SK-N-SH (cell line): Measurements from ENCODE around the gene TMEM209. TPM values are rescaled to one million over a fixed set of nuclear protein-coding genes. Genes with fewer than 3 reads are reported as not detected.

Source experiments
- CTCF ChIA-PET: fragments of 300-600, 350-600 bp; formaldehyde crosslinking; extraction: SDS; loops from one replicate; lab custom pipeline; 2021; lab: Yijun Ruan, JAX
- POLR2A ChIA-PET: fragments of 350-600 bp; sonication (Branson Sonifier 250); formaldehyde crosslinking; extraction: SDS; loops from one replicate; lab custom pipeline; 2020; ENCODE audit warnings: antibody characterized with exemption, inconsistent platforms; lab: Yijun Ruan, JAX
- DNase-seq: peaks from one replicate; pipeline ENCODE4 v3.0.0; 2012
- H2AFZ ChIP-seq: fragments of 200-600 bp; sonication (generic); 2 replicates; pipeline ENCODE4 v1.8.1; 2016; ENCODE audit warnings: antibody characterized with exemption, mild to moderate bottlenecking, low read depth
- H3F3A ChIP-seq: fragments of 200-600 bp; sonication (generic); replicated peaks from 2 replicates; pipeline ENCODE3; 2016; ENCODE audit warnings: antibody characterized with exemption, mild to moderate bottlenecking; ENCODE audit not compliant: insufficient read depth
- H3K27ac ChIP-seq, 2 experiments: fragments of 200-500 bp in 1 of 2; fragments of 200-600 bp in 1 of 2; sonication (Bioruptor generic) in 1 of 2; sonication (generic), shearing (Covaris generic) in 1 of 2; 2 replicates each; pipeline versions ENCODE4 v1.5.1 to v1.6.1; 2014 to 2016; ENCODE audit warnings: low read depth in 2 of 2, inconsistent platforms in 1 of 2, low read length in 1 of 2, mild to moderate bottlenecking in 1 of 2, mixed read lengths in 1 of 2
- H3K27me3 ChIP-seq: fragments of 200-600 bp; sonication (generic), shearing (Covaris generic); 2 replicates; pipeline ENCODE4 v1.6.1; 2016; ENCODE audit warnings: mixed run types; ENCODE audit not compliant: insufficient read depth
- H3K36me3 ChIP-seq, 2 experiments: fragments of 200-500 bp in 1 of 2; fragments of 200-600 bp in 1 of 2; sonication (Bioruptor generic) in 1 of 2; sonication (generic) in 1 of 2; replicated peaks in 1 of 2; 2 replicates each; pipeline versions ENCODE3 to v1.5.1; 2014 to 2016; ENCODE audit warnings: low read length in 1 of 2, mild to moderate bottlenecking in 1 of 2; ENCODE audit not compliant: insufficient read depth in 2 of 2, control insufficient read depth in 1 of 2
- H3K4me1 ChIP-seq, 2 experiments: fragments of 200-500 bp in 1 of 2; fragments of 200-600 bp in 1 of 2; sonication (Bioruptor generic) in 1 of 2; sonication (generic), shearing (Covaris generic) in 1 of 2; 2 replicates each; pipeline versions ENCODE4 v1.5.1 to v1.6.1; 2014 to 2016; ENCODE audit warnings: low read depth in 1 of 2, low read length in 1 of 2, mixed run types in 1 of 2; ENCODE audit not compliant: insufficient read depth in 2 of 2, control insufficient read depth in 1 of 2
- H3K4me2 ChIP-seq: fragments of 200-600 bp; sonication (generic), shearing (Covaris generic); 2 replicates; pipeline ENCODE4 v1.6.1; 2017; ENCODE audit warnings: mixed run types
- H3K4me3 ChIP-seq, 2 experiments: fragments of 200-500 bp in 1 of 2; fragments of 200-600 bp in 1 of 2; sonication (Bioruptor generic) in 1 of 2; sonication (generic), shearing (Covaris generic) in 1 of 2; 2 replicates each; pipeline versions ENCODE4 v1.5.1 to v1.8.1; 2014 to 2016; ENCODE audit warnings: low read depth in 2 of 2, inconsistent platforms in 1 of 2, low read length in 1 of 2, mild to moderate bottlenecking in 1 of 2, mixed read lengths in 1 of 2, moderate library complexity in 1 of 2
- H3K79me2 ChIP-seq: fragments of 200-600 bp; sonication (generic); 2 replicates; pipeline ENCODE4 v1.8.1; 2017; ENCODE audit warnings: mild to moderate bottlenecking; ENCODE audit not compliant: insufficient read depth
- H3K9ac ChIP-seq: fragments of 200-600 bp; sonication (generic); 2 replicates; pipeline ENCODE4 v1.6.1; 2017; ENCODE audit warnings: mixed run types
- H3K9me2 ChIP-seq: fragments of 200-600 bp; sonication (generic); 2 replicates; pipeline ENCODE4 v1.6.1; 2017; ENCODE audit warnings: mixed run types
- H3K9me3 ChIP-seq: fragments of 200-600 bp; sonication (generic); 2 replicates; pipeline ENCODE4 v1.6.1; 2017; ENCODE audit warnings: mixed run types, mild to moderate bottlenecking, moderate library complexity
- H4K20me1 ChIP-seq: fragments of 200-600 bp; sonication (generic); 2 replicates; pipeline ENCODE4 v1.6.1; 2017; ENCODE audit warnings: mild to moderate bottlenecking, mixed run types; ENCODE audit not compliant: insufficient read depth
- CHD2 ChIP-seq: fragments of 150-350 bp; IDR thresholded peaks from 2 replicates; pipeline ENCODE4 v1.6.1; 2018; ENCODE audit warnings: low read length; ENCODE audit not compliant: partially characterized antibody
- EZH2phosphoT487 ChIP-seq: fragments of 200-600 bp; sonication (generic); IDR thresholded peaks from 2 replicates; pipeline ENCODE4 v1.6.1; 2017; ENCODE audit warnings: low read depth, mixed run types, mild to moderate bottlenecking, antibody characterized with exemption, moderate library complexity, borderline replicate concordance
- FOSL2 ChIP-seq: IDR thresholded peaks from 2 replicates; pipeline ENCODE4 v1.4.0; 2012; ENCODE audit warnings: low read depth, mild to moderate bottlenecking, moderate library complexity, borderline replicate concordance
- FOXJ3 ChIP-seq: sonication (generic); formaldehyde crosslinking; IDR thresholded peaks from 2 replicates; pipeline ENCODE4 v1.5.1; 2020; ENCODE audit warnings: mild to moderate bottlenecking, missing genetic modification reagents
- NRF1 ChIP-seq: IDR thresholded peaks from 2 replicates; pipeline ENCODE4 v1.6.1; 2012; ENCODE audit warnings: low read depth, mild to moderate bottlenecking, low read length
- POLR2AphosphoS5 ChIP-seq: IDR thresholded peaks from 2 replicates; pipeline ENCODE4 v1.6.1; 2012; ENCODE audit warnings: low read depth, low read length
- RXRA ChIP-seq: IDR thresholded peaks from 2 replicates; pipeline ENCODE4 v1.4.0; 2012; ENCODE audit warnings: low read depth, mild to moderate bottlenecking, borderline replicate concordance
- ZBTB33 ChIP-seq: IDR thresholded peaks from 2 replicates; pipeline ENCODE4 v1.4.0; 2012; ENCODE audit warnings: low read depth, borderline replicate concordance
- WGBS: methylation state at CpG from one replicate; pipeline ENCODE4 v1.1.6; 2017; ENCODE audit warnings: low lambda C conversion rate; 5-methylcytosine and 5-hydroxymethylcytosine counted together
- polyA plus RNA-seq, 3 experiments: library from polyadenylated mRNA; depleted of rRNA; stranded (reverse); fragments of >200 nt; gene quantifications; 2 replicates each; pipeline ENCODE4 v1.2.3, GENCODE V29; 2012
- TF ChIP-seq, protein P1 (sequence below): IDR thresholded peaks from 2 replicates; pipeline ENCODE4 v1.4.0; 2012; ENCODE audit warnings: low read depth
- TF ChIP-seq, protein P2 (sequence below): fragments of 200-600 bp; sonication (generic); IDR thresholded peaks from 2 replicates; pipeline ENCODE4 v1.6.1; 2017; ENCODE audit warnings: antibody characterized with exemption, mild to moderate bottlenecking, moderate library complexity

The TMEM209 gene
- polyA plus RNA-seq, 1 of the 3 experiments (the other 2 are of a cell fraction) = 14.9 TPM

- Histone ChIP-seq H3K79me2 (no peaks in the 10 kb centered on the region), H3K4me2 (no peak overlapping the region), H3F3A (peaks cover 4% of the 10 kb centered on the region), H3K9me2 (no peaks in the 10 kb centered on the region), H3K27ac (no peak overlapping the region), H3K4me1 (peaks cover 0 to 16% of the 10 kb centered on the region in 2 experiments; a peak in 1 of 4 replicates), H3K4me3 (no peak overlapping the region), H4K20me1 (no peaks in the 10 kb centered on the region), H2AFZ (no peak overlapping the region), H3K9me3 (no peaks in the 10 kb centered on the region), H3K9ac (no peak overlapping the region), H3K36me3 (no peaks in the 10 kb centered on the region), H3K27me3 (no peaks in the 10 kb centered on the region)
- TF ChIP-seq NRF1 (no peak), ZBTB33 (no peak), CHD2 (no peak), EZH2phosphoT487 (no peak), POLR2AphosphoS5 (no peak), FOXJ3 (CRISPR knock-in tag) (no peak), RXRA (no peak), FOSL2 (no peak)
- TF ChIP-seq, protein P1, sequence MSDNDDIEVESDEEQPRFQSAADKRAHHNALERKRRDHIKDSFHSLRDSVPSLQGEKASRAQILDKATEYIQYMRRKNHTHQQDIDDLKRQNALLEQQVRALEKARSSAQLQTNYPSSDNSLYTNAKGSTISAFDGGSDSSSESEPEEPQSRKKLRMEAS = no peak
- TF ChIP-seq, protein P2, sequence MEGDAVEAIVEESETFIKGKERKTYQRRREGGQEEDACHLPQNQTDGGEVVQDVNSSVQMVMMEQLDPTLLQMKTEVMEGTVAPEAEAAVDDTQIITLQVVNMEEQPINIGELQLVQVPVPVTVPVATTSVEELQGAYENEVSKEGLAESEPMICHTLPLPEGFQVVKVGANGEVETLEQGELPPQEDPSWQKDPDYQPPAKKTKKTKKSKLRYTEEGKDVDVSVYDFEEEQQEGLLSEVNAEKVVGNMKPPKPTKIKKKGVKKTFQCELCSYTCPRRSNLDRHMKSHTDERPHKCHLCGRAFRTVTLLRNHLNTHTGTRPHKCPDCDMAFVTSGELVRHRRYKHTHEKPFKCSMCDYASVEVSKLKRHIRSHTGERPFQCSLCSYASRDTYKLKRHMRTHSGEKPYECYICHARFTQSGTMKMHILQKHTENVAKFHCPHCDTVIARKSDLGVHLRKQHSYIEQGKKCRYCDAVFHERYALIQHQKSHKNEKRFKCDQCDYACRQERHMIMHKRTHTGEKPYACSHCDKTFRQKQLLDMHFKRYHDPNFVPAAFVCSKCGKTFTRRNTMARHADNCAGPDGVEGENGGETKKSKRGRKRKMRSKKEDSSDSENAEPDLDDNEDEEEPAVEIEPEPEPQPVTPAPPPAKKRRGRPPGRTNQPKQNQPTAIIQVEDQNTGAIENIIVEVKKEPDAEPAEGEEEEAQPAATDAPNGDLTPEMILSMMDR = no peak
- DNase-seq = no peak
- CTCF ChIA-PET = interaction anchor here (1.2 to 3.0 kb wide), 2 partner anchors 11 to 81 kb away, joined by 4 to 20 read pairs; no protein-coding TSS in a partner anchor
- 95% methylated on average over 14 of the region's 17 CpGs for WGBS
- POLR2A ChIA-PET = interaction anchor here (2.8 kb wide), 1 partner anchor 11 kb away, joined by 19 read pairs; no protein-coding TSS in a partner anchor
These were observed 52.6 kb downstream of the TMEM209 start for GRCh38 chr7:130152493-130153210.
